Measurements from ENCODE around the gene LMNTD1. TPM values are rescaled to one million over a fixed set of nuclear protein-coding genes. Genes with fewer than 3 reads are reported as not detected.

Gene LMNTD1
- total and polyA plus RNA-seq, 2 of the 4 experiments (the other 2 are of a cell fraction): 1.5 to 4.3 TPM

DNA sequence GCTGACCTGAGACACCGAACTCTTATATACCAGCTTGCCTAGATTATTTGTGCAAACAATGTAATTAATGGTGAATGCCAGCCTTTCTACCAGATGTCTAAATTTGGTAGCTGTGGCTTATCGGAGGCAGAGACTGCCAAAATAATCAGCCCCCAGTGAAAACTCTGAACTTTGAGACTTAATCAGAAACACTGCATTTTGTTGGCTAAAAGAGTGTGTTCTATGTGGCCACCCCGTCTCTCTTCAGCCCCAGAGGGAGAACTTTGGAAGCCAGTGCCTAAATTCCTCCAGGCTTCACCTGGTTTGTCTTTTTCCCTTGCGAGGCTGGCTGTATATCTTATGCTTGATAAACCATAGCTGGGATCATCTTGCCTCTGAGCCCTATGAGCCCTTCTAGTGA lies 90.1 kb downstream of the LMNTD1 start:
- Histone ChIP-seq H2BK20ac (ENCODE audit: low read depth, low read length) (no peak overlapping the region), H4K8ac (ENCODE audit: low read depth in 2 of 2, low read length in 2 of 2) (no peak overlapping the region), H3K4me2 (ENCODE audit: low read depth, low read length) (no peak overlapping the region), H2BK15ac (ENCODE audit: low read depth, low read length) (no peak overlapping the region), H2AK9ac (replicated peaks; ENCODE audit: low read depth, low read length, poor library complexity) (no peak overlapping the region), H3K9me3 (ENCODE audit: control insufficient read depth, insufficient read depth, low read length) (no peaks in the 10 kb centered on the region), H3K79me1 (ENCODE audit: low read depth in 1 of 2, low read length in 2 of 2) (no peaks in the 10 kb centered on the region), H3K18ac (ENCODE audit: low read depth, low read length) (no peak overlapping the region), H3K23ac (ENCODE audit: low read depth, low read length) (no peak overlapping the region), H4K20me1 (ENCODE audit: insufficient read depth, low read length) (no peaks in the 10 kb centered on the region), H3K4ac (ENCODE audit: low read depth, low read length) (no peak overlapping the region), H3K27ac (ENCODE audit: insufficient read depth, low read length) (no peak overlapping the region), H3K9ac (ENCODE audit: low read depth, low read length) (no peak overlapping the region), H2AFZ (replicated peaks; ENCODE audit: low read length, poor library complexity) (no peak overlapping the region), H3K9me1 (ENCODE audit: insufficient read depth, low read length) (no peaks in the 10 kb centered on the region; the same call in 1 of the 2 replicates), H2BK120ac (ENCODE audit: low read depth, low read length) (no peak overlapping the region), H4K91ac (ENCODE audit: insufficient read depth, low read depth, low read length) (no peak overlapping the region), H3K4me1 (ENCODE audit: control insufficient read depth, insufficient read depth, low read length) (no peaks in the 10 kb centered on the region), H2BK5ac (ENCODE audit: low read depth, low read length, poor library complexity, severe bottlenecking) (no peak overlapping the region), H3K14ac (replicated peaks; ENCODE audit: low read depth, low read length) (no peak overlapping the region), H3K36me3 (ENCODE audit: control insufficient read depth, insufficient read depth, low read length) (no peaks in the 10 kb centered on the region), H4K5ac (ENCODE audit: low read depth, low read length) (no peak overlapping the region), H3K4me3 (ENCODE audit: insufficient read depth, low read depth, low read length) (no peak overlapping the region), H3K27me3 (ENCODE audit: control insufficient read depth, insufficient read depth, low read length) (no peaks in the 10 kb centered on the region), H3K56ac (ENCODE audit: extremely low read depth, insufficient read depth, low read length) (no peak overlapping the region), H2AK5ac (ENCODE audit: low read depth, low read length) (no peak overlapping the region)
- dilution Hi-C loops (cut with HindIII; ENCODE audit: low sequenced_read_pairs, unreplicated experiment): no loop called here
- intact Hi-C loops (cut with micrococcal nuclease): no loop called here
- BruUV-seq (replicated peaks): no TSS peak
- ChIA-PET CTCF (no interaction called here), POLR2A (ENCODE audit: unreplicated experiment) (no interaction called here)
- ATAC-seq (ENCODE audit: low read depth): no peak
- DNase-seq: no peak
- no peak for TF ChIP-seq RCOR1 (IDR thresholded peaks at IDR 0.05; ENCODE audit: insufficient replicate concordance, low read length)
- TF ChIP-seq CHD1 (IDR thresholded peaks at IDR 0.05; ENCODE audit: low read depth, low read length): no peak
- no peak for TF ChIP-seq NFE2L2 (IDR thresholded peaks at IDR 0.05; ENCODE audit: low read depth, low read length)
- TF ChIP-seq, protein P1, sequence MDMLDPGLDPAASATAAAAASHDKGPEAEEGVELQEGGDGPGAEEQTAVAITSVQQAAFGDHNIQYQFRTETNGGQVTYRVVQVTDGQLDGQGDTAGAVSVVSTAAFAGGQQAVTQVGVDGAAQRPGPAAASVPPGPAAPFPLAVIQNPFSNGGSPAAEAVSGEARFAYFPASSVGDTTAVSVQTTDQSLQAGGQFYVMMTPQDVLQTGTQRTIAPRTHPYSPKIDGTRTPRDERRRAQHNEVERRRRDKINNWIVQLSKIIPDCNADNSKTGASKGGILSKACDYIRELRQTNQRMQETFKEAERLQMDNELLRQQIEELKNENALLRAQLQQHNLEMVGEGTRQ (IDR thresholded peaks at IDR 0.05; ENCODE audit: low read depth, low read length): no peak
- WGBS, 2 experiments (ENCODE audit: extremely low coverage in 2 of 2, insufficient read length in 1 of 2): no CpG with 5 or more reads among the region's 4 CpGs
- in situ Hi-C loops (cut with MboI; ENCODE audit: low sequenced_read_pairs): no loop called here

Measured in IMR-90 (cell line).